K562 (cell line): Measurements from ENCODE around the gene CCDC187. TPM values are rescaled to one million over a fixed set of nuclear protein-coding genes. Genes with fewer than 3 reads are reported as not detected.
A peak's percentile ranks its signal among the peaks of the same experiment; 100 is the strongest.

ENCODE experiments used
- ATAC-seq: fragments of 200-7000 bp; cut with Tn5 transposase; 3 replicates; pipeline ENCODE4 v1.9.1; 2020; ENCODE audit warnings: moderate library complexity
- BruUV-seq: library from RNA; stranded (reverse); fragments of 400-500 nt; replicated peaks from 2 replicates; lab custom pipeline; 2021; lab: Mats Ljungman, UMichigan
- CTCF ChIA-PET: fragments of 300-600 bp; formaldehyde crosslinking; extraction: SDS; loops from one replicate; lab custom pipeline; 2021; ENCODE audit warnings: low intra/inter-chr PET ratio; lab: Yijun Ruan, JAX
- POLR2A ChIA-PET: fragments of 300-600, 350-650 bp; sonication (Branson Sonifier 250); formaldehyde crosslinking; extraction: SDS; loops from one replicate; lab custom pipeline; 2021; ENCODE audit warnings: antibody characterized with exemption, inconsistent platforms; lab: Yijun Ruan, JAX
- DNase-seq, 4 experiments: peaks; one replicate each; pipeline versions ENCODE4 v3.0.0 to v3.0.0-alpha.2; 2011 to 2018; ENCODE audit warnings: low spot score in 3 of 4, mixed read lengths in 3 of 4; ENCODE audit errors: extremely low read depth in 1 of 4
- FAIRE-seq: peaks from 2 replicates; lab custom pipeline; 2011; peaks lifted over from hg19 to GRCh38; lab: Jason Lieb, UNC
- H2AFZ ChIP-seq: 2 replicates; pipeline ENCODE4 v1.6.0; 2011; ENCODE audit warnings: low read depth, low read length, control low read depth, inconsistent platforms
- H3K27ac ChIP-seq: fragments of 200-600 bp; 3 replicates; pipeline ENCODE4 v1.8.0; 2011; ENCODE audit warnings: low read depth, mild to moderate bottlenecking, control low read depth, inconsistent platforms, low read length, moderate library complexity, mixed read lengths; ENCODE audit errors: extremely low read depth
- H3K27me3 ChIP-seq, 2 experiments: fragments of 300-600 bp in 1 of 2; 2 replicates in 1 of 2; 3 replicates in 1 of 2; pipeline versions ENCODE4 v1.6.0 to v1.8.0; 2011; ENCODE audit warnings: inconsistent platforms in 2 of 2, low read length in 2 of 2, mild to moderate bottlenecking in 1 of 2, mixed read lengths in 1 of 2, moderate library complexity in 1 of 2; ENCODE audit not compliant: control insufficient read depth in 2 of 2, insufficient read depth in 2 of 2
- H3K36me3 ChIP-seq: fragments of 300-600 bp; 3 replicates; pipeline ENCODE4 v1.8.0; 2011; ENCODE audit warnings: mild to moderate bottlenecking, low read length, inconsistent platforms; ENCODE audit not compliant: control insufficient read depth, insufficient read depth
- H3K4me1 ChIP-seq, 2 experiments: fragments of 200-600 bp in 1 of 2; replicated peaks in 1 of 2; 2 replicates in 1 of 2; 3 replicates in 1 of 2; pipeline versions ENCODE4 v1.5.1 to v1.8.0; 2011; ENCODE audit warnings: inconsistent platforms in 2 of 2, low read length in 2 of 2, mild to moderate bottlenecking in 1 of 2, mixed read lengths in 1 of 2, moderate library complexity in 1 of 2; ENCODE audit not compliant: control insufficient read depth in 2 of 2, insufficient read depth in 2 of 2
- H3K4me2 ChIP-seq: 2 replicates; pipeline ENCODE4 v1.6.1; 2011; ENCODE audit warnings: low read length, control low read depth, inconsistent platforms, mixed read lengths; ENCODE audit not compliant: insufficient read depth
- H3K4me3 ChIP-seq: fragments of 200-600 bp; sonication (generic), shearing (Covaris generic); 2 replicates; pipeline ENCODE4 v1.5.1; 2016; ENCODE audit warnings: control low read depth, inconsistent platforms
- H3K79me2 ChIP-seq: fragments of 200-600 bp; 3 replicates; pipeline ENCODE4 v1.8.0; 2011; ENCODE audit warnings: low read length, inconsistent platforms; ENCODE audit not compliant: control insufficient read depth, insufficient read depth
- H3K9ac ChIP-seq, 2 experiments: 2 replicates each; pipeline versions ENCODE4 v1.6.0 to v1.6.1; 2011; ENCODE audit warnings: low read depth in 2 of 2, low read length in 2 of 2, control low read depth in 1 of 2, inconsistent platforms in 1 of 2, mild to moderate bottlenecking in 1 of 2, mixed read lengths in 1 of 2; ENCODE audit not compliant: insufficient read depth in 1 of 2
- H3K9me1 ChIP-seq: one replicate; pipeline ENCODE4 v1.6.0; 2011; ENCODE audit warnings: inconsistent platforms, mild to moderate bottlenecking, low read length, moderate library complexity; ENCODE audit not compliant: control insufficient read depth, insufficient read depth
- H3K9me3 ChIP-seq: replicated peaks from 2 replicates; pipeline ENCODE4 v1.5.1; 2011; ENCODE audit warnings: low read depth, low read length, inconsistent platforms; ENCODE audit not compliant: control insufficient read depth, insufficient read depth
- H4K20me1 ChIP-seq: replicated peaks from 2 replicates; pipeline ENCODE4 v1.6.1; 2011; ENCODE audit warnings: low read length, inconsistent platforms, mixed read lengths; ENCODE audit not compliant: control insufficient read depth, insufficient read depth
- ARID1B ChIP-seq: fragments of 450-650 bp; IDR thresholded peaks from 2 replicates; pipeline ENCODE4 v1.6.1; 2016; ENCODE audit warnings: antibody characterized with exemption, mild to moderate bottlenecking, inconsistent platforms
- CHD1 ChIP-seq: fragments of 200-600 bp; sonication (generic); IDR thresholded peaks from one replicate; pipeline ENCODE4 v1.6.1; 2012; ENCODE audit warnings: mild to moderate bottlenecking, moderate library complexity, low read length, inconsistent platforms
- CHD4 ChIP-seq: fragments of 200-600 bp; sonication (generic); IDR thresholded peaks from 3 replicates; pipeline ENCODE4 v1.6.1; 2012; ENCODE audit warnings: low read depth, mild to moderate bottlenecking, mixed read lengths, low read length, inconsistent platforms; ENCODE audit not compliant: insufficient read depth, insufficient replicate concordance, poor library complexity, severe bottlenecking
- KHSRP ChIP-seq: fragments of 450-650 bp; IDR thresholded peaks from 2 replicates; pipeline ENCODE4 v1.6.1; 2017
- LARP7 ChIP-seq: fragments of 450-650 bp; IDR thresholded peaks from 2 replicates; pipeline ENCODE4 v1.6.1; 2016
- NCOR1 ChIP-seq: fragments of 450-650 bp; IDR thresholded peaks from 2 replicates; pipeline ENCODE4 v1.6.1; 2016; ENCODE audit warnings: mild to moderate bottlenecking, moderate library complexity
- RBM39 ChIP-seq: fragments of 200-400 bp; formaldehyde crosslinking; optimal IDR thresholded peaks from 2 replicates; pipeline ENCODE3; 2018; ENCODE audit warnings: low read depth, low read length
- SRSF9 ChIP-seq: fragments of 200-400 bp; formaldehyde crosslinking; IDR thresholded peaks from 2 replicates; pipeline ENCODE4 v1.6.1; 2017; ENCODE audit warnings: low read depth, low read length, borderline replicate concordance
- TCF3 ChIP-seq: sonication (generic); formaldehyde crosslinking; IDR thresholded peaks from 2 replicates; pipeline ENCODE4 v1.4.0; 2020; ENCODE audit warnings: mild to moderate bottlenecking, missing genetic modification reagents
- THRAP3 ChIP-seq: fragments of 450-650 bp; IDR thresholded peaks from 2 replicates; pipeline ENCODE4 v1.6.1; 2016; ENCODE audit warnings: mild to moderate bottlenecking, inconsistent platforms, borderline replicate concordance
- ZNF551 ChIP-seq: fragments of 250-450 bp; sonication (Bioruptor Pico); IDR thresholded peaks from 2 replicates; pipeline ENCODE4 v1.5.0; 2021; ENCODE audit warnings: mild to moderate bottlenecking, moderate library complexity
- whole genome bisulfite sequencing: fragments of 100-300 bp; shearing (Covaris generic); methylation state at CpG from one replicate; pipeline ENCODE4 v1.1.6; 2016; ENCODE audit warnings: low coverage, mixed read lengths; ENCODE audit not compliant: insufficient coverage; ENCODE audit errors: missing lambda C conversion rate; 5-methylcytosine and 5-hydroxymethylcytosine counted together
- in situ Hi-C: fragments of 300-500 bp; cut with MboI; formaldehyde crosslinking; loops from 4 replicates; pipeline ENCODE4 v1.15.0; 2018; ENCODE audit warnings: inconsistent platforms, mixed read lengths
- intact Hi-C: fragments of 100-400 bp; cut with micrococcal nuclease; formaldehyde crosslinking; loops from 2 replicates; pipeline ENCODE4 v1.14.2; 2022
- polyA plus RNA-seq, 8 experiments: library from polyadenylated mRNA; depleted of rRNA in 4 of 8; stranded (reverse) in 5 of 8; unstranded in 3 of 8; fragments of >200 nt; fragmentation: Nextera tagmentation in 2 of 8; fragmentation: Illumina TruSeq in 1 of 8; extraction: Ambion mirVana in 2 of 8; extraction: Trizol in 1 of 8; gene quantifications; 2 replicates each; pipeline versions ENCODE4 v1.2.1 to v1.2.3, GENCODE V29; 2011 to 2014; ENCODE audit warnings: inconsistent platforms in 1 of 8, missing spikeins in 1 of 8
- total RNA-seq, 7 experiments: library from RNA; depleted of rRNA in 6 of 7; stranded (reverse); fragments of >200 nt in 6 of 7; fragmentation: Illumina TruSeq in 2 of 7; extraction: Trizol in 2 of 7; gene quantifications; 2 replicates each; pipeline versions ENCODE4 v1.2.1 to v1.2.3, GENCODE V29; 2011 to 2021; ENCODE audit warnings: low replicate concordance in 1 of 7
- TF ChIP-seq, protein P1 (sequence below): fragments of 250-450 bp; sonication (Bioruptor Pico); IDR thresholded peaks from 2 replicates; pipeline ENCODE4 v1.8.0; 2021; ENCODE audit warnings: mild to moderate bottlenecking, moderate library complexity
- TF ChIP-seq, protein P2 (sequence below): sonication (generic); formaldehyde crosslinking; IDR thresholded peaks from 2 replicates; pipeline ENCODE4 v1.8.0; 2022; ENCODE audit warnings: mild to moderate bottlenecking, missing genetic modification reagents
- TF ChIP-seq, protein P3 (sequence below): sonication (generic); formaldehyde crosslinking; IDR thresholded peaks from 2 replicates; pipeline ENCODE4 v1.8.0; 2022; ENCODE audit warnings: mild to moderate bottlenecking, low read depth, missing genetic modification reagents
- TF ChIP-seq, protein P4 (sequence below): fragments of 450-650 bp; IDR thresholded peaks from 2 replicates; pipeline ENCODE4 v1.6.1; 2016; ENCODE audit warnings: borderline replicate concordance

Gene CCDC187
- total and polyA plus RNA-seq, 9 of the 15 experiments (the other 6 are each of a cell fraction or from before 2014, with no cell fraction given) = not detected

DNA sequence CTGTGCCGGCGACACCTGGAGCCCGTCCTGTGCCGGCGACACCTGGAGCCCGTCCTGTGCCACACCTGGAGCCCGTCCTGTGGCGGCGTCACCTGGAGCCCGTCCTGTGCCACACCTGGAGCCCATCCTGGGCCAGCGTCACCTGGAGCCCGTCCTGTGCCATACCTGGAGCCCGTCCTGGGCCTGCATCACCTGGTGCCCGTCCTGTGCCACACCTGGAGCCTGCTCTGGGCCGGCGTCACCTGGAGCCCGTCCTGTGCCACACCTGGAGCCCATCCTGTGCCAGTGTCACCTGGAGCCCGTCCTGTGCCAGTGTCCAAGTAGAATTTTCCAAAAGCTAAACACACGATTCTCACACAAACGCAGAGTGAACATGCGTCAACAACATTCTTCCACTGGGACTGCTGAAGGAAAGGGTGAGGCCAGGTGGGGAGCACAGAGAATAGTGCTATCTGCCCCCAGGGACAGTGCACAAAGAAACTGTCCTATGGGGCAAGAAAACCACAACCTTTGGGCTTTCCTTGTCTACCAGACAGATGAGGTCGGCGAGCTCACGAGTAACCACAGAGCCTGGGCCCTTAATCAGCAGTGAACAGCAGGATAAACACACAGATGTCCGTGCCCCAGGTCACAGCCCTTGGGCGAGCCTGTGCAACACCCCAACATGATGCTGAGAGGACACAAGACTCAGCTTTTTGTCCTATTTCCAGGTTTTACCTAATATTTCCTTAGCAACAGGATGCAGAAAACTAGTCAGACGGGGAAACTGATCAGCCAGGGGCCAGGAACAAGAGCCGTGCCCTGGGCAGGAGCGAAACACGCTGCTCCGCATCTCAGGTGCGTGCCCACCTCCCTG, 66.2 kb downstream of the CCDC187 start:
- Histone ChIP-seq H3K9ac (peak overlapping the region in 1 of 2 experiments; percentile 57; a peak in 2 of 4 replicates), H3K9me3 (no peaks in the 10 kb centered on the region), H3K27me3 (no peaks in the 10 kb centered on the region), H3K36me3 (peaks cover 68% of the 10 kb centered on the region), H3K4me2 (peak overlapping the region; percentile 68), H3K9me1 (peaks cover 14% of the 10 kb centered on the region), H2AFZ (no peak overlapping the region), H3K27ac (peak overlapping the region; percentile 37; the same call in 2 of the 3 replicates), H3K4me1 (peaks cover 28 to 76% of the 10 kb centered on the region in 2 experiments; a peak in 4 of 5 replicates), H4K20me1 (peaks cover 45% of the 10 kb centered on the region), H3K4me3 (no peak overlapping the region), H3K79me2 (peaks cover 89% of the 10 kb centered on the region)
- POLR2A ChIA-PET = interaction anchor here (0.5 to 1.3 kb wide), 6 partner anchors 10 to 463 kb away, joined by 3 to 5 read pairs (median 3); no protein-coding TSS in a partner anchor
- in situ Hi-C loops (no loop called here), intact Hi-C loops (no loop called here)
- peak; percentile 100 for FAIRE-seq
- no TSS peak for BruUV-seq
- DNase-seq = peak; percentile 53 to 90 (median 74)
- ATAC-seq = peak; percentile 83
- CTCF ChIA-PET = interaction anchor here (0.5 kb wide), 1 partner anchor 29 kb away, joined by 3 read pairs; no protein-coding TSS in a partner anchor
- 68% methylated on average over 29 of the region's 32 CpGs for WGBS
- no peak for TF ChIP-seq THRAP3
- peak; percentile 92 for TF ChIP-seq ARID1B
- TF ChIP-seq RBM39 = no peak
- TF ChIP-seq, protein P1, sequence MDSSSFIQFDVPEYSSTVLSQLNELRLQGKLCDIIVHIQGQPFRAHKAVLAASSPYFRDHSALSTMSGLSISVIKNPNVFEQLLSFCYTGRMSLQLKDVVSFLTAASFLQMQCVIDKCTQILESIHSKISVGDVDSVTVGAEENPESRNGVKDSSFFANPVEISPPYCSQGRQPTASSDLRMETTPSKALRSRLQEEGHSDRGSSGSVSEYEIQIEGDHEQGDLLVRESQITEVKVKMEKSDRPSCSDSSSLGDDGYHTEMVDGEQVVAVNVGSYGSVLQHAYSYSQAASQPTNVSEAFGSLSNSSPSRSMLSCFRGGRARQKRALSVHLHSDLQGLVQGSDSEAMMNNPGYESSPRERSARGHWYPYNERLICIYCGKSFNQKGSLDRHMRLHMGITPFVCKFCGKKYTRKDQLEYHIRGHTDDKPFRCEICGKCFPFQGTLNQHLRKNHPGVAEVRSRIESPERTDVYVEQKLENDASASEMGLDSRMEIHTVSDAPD (CRISPR knock-in tag) = peak; percentile 62; the same call in 1 of the 2 replicates
- no peak for TF ChIP-seq ZNF551 (CRISPR knock-in tag)
- no peak for TF ChIP-seq SRSF9
- no peak for TF ChIP-seq KHSRP
- no peak for TF ChIP-seq CHD1
- TF ChIP-seq, protein P2, sequence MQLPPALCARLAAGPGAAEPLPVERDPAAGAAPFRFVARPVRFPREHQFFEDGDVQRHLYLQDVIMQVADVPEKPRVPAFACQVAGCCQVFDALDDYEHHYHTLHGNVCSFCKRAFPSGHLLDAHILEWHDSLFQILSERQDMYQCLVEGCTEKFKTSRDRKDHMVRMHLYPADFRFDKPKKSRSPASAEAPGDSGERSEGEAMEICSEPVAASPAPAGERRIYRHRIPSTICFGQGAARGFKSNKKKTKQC = no peak
- TF ChIP-seq, protein P3, sequence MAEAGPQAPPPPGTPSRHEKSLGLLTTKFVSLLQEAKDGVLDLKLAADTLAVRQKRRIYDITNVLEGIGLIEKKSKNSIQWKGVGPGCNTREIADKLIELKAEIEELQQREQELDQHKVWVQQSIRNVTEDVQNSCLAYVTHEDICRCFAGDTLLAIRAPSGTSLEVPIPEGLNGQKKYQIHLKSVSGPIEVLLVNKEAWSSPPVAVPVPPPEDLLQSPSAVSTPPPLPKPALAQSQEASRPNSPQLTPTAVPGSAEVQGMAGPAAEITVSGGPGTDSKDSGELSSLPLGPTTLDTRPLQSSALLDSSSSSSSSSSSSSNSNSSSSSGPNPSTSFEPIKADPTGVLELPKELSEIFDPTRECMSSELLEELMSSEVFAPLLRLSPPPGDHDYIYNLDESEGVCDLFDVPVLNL = no peak
- TF ChIP-seq LARP7 = no peak
- TF ChIP-seq CHD4 = no peak
- TF ChIP-seq, protein P4, sequence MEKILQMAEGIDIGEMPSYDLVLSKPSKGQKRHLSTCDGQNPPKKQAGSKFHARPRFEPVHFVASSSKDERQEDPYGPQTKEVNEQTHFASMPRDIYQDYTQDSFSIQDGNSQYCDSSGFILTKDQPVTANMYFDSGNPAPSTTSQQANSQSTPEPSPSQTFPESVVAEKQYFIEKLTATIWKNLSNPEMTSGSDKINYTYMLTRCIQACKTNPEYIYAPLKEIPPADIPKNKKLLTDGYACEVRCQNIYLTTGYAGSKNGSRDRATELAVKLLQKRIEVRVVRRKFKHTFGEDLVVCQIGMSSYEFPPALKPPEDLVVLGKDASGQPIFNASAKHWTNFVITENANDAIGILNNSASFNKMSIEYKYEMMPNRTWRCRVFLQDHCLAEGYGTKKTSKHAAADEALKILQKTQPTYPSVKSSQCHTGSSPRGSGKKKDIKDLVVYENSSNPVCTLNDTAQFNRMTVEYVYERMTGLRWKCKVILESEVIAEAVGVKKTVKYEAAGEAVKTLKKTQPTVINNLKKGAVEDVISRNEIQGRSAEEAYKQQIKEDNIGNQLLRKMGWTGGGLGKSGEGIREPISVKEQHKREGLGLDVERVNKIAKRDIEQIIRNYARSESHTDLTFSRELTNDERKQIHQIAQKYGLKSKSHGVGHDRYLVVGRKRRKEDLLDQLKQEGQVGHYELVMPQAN = no peak
- TF ChIP-seq TCF3 = peak; percentile 99
- TF ChIP-seq NCOR1 = peak; percentile 94
